GM20431 (cell line): ENCODE data around the gene SLC39A9.
"Not testable (repeated sequence)": the region's sequence is repeated elsewhere in the genome, so short reads cannot be mapped to it uniquely, and the experiment has no call there.

Source experiments
- in situ Hi-C: fragments of 300-500 bp; cut with MseI, MboI; formaldehyde crosslinking; loops from one replicate; pipeline ENCODE4 v1.15.0; 2020; ENCODE audit warnings: low sequenced_read_pairs; ENCODE audit not compliant: unreplicated experiment

The SLC39A9 gene

GRCh38 chr14:69408331-69408960, 10.0 kb downstream of the SLC39A9 start:
- in situ Hi-C loops = no loop called here

- in situ Hi-C loops = no loop called here
These were observed 15.0 kb downstream of the SLC39A9 start for GRCh38 chr14:69413483-69413882.

- in situ Hi-C loops = not testable (repeated sequence)
These were observed 17.6 kb downstream of the SLC39A9 start for GRCh38 chr14:69416087-69416486.

- in situ Hi-C loops = no loop called here
These were observed 24.8 kb downstream of the SLC39A9 start for GRCh38 chr14:69423279-69423678.

GRCh38 chr14:69424149-69424923, 25.8 kb downstream of the SLC39A9 start:
- in situ Hi-C loops = no loop called here

GRCh38 chr14:69427596-69427995, 29.1 kb downstream of the SLC39A9 start:
- in situ Hi-C loops = no loop called here

- in situ Hi-C loops = no loop called here
These were observed 30.0 kb downstream of the SLC39A9 start for GRCh38 chr14:69428289-69428998.

- in situ Hi-C loops = no loop called here
These were observed 31.2 kb downstream of the SLC39A9 start for GRCh38 chr14:69429643-69430042.

- in situ Hi-C loops = no loop called here
These were observed 31.9 kb downstream of the SLC39A9 start for GRCh38 chr14:69430306-69430939.

- in situ Hi-C loops = no loop called here
These were observed 33.9 kb downstream of the SLC39A9 start for GRCh38 chr14:69432364-69432763.

- in situ Hi-C loops = no loop called here
These were observed 41.2 kb downstream of the SLC39A9 start for GRCh38 chr14:69439521-69440270.

GRCh38 chr14:69441948-69442347, 43.5 kb downstream of the SLC39A9 start:
- in situ Hi-C loops = no loop called here

- in situ Hi-C loops = no loop called here
These were observed 44.9 kb downstream of the SLC39A9 start for GRCh38 chr14:69443296-69443805.

GRCh38 chr14:69449216-69449615, 50.7 kb downstream of the SLC39A9 start:
- in situ Hi-C loops = no loop called here

GRCh38 chr14:69451941-69452340, 53.4 kb downstream of the SLC39A9 start:
- in situ Hi-C loops = loop anchor here (10.0 kb wide), 1 partner anchor 197 kb away; no protein-coding TSS in a partner anchor

- in situ Hi-C loops = loop anchor here (10.0 kb wide), 1 partner anchor 204 kb away; no protein-coding TSS in a partner anchor
These were observed 59.9 kb downstream of the SLC39A9 start for GRCh38 chr14:69458350-69458749.

- in situ Hi-C loops = loop anchor here (10.0 kb wide), 1 partner anchor 204 kb away; no protein-coding TSS in a partner anchor
These were observed 60.6 kb downstream of the SLC39A9 start for GRCh38 chr14:69459122-69459521.

GRCh38 chr14:69460093-69460701, 61.7 kb downstream of the SLC39A9 start:
- in situ Hi-C loops = no loop called here

GRCh38 chr14:69464379-69464778, 65.9 kb downstream of the SLC39A9 start:
- in situ Hi-C loops = no loop called here
